Measurements from ENCODE around the gene GFM1.

The GFM1 gene

GRCh38 chr3:158727206-158728060, 83.1 kb downstream of the GFM1 start:
- Mint-ChIP-seq H3K4me1 (ENCODE audit: low read depth) (peaks cover 18% of the 10 kb centered on the region), H3K27me3 (ENCODE audit: low read depth) (no peaks in the 10 kb centered on the region), H3K9me3 (no peaks in the 10 kb centered on the region), H3K27ac (no peak overlapping the region), H3K36me3 (ENCODE audit: low read depth) (peaks cover 6% of the 10 kb centered on the region), H3K4me3 (peak overlapping the region; percentile 29)

GRCh38 chr3:158728061-158728377, 83.7 kb downstream of the GFM1 start:
- H3K9me3 Mint-ChIP-seq: no peaks in the 10 kb centered on the region
- H3K36me3 Mint-ChIP-seq (ENCODE audit: low read depth): peaks cover 3% of the 10 kb centered on the region
- no peaks in the 10 kb centered on the region for H3K27me3 Mint-ChIP-seq (ENCODE audit: low read depth)
- H3K4me1 Mint-ChIP-seq (ENCODE audit: low read depth): peaks cover 15% of the 10 kb centered on the region
- peak overlapping the region; percentile 44 for H3K4me3 Mint-ChIP-seq
- H3K27ac Mint-ChIP-seq: no peak overlapping the region

DNA sequence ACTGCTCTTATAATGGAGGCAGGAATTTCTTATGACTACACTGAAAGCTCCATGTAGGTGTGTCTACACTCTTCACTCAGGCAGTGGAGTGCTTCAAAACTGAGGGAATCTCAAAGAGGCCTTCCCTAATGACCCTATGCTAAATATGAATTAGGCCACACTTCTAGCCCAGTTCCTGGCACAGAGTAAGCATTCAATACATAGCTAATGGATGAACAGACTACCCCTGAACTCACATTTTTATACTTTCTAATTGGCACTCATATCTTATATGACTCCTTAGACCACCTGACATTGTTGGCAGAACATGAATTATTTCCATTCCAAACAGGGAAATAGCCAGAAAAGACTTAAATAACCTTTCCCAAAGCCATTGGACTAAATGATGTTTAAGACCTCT, 84.5 kb downstream of the GFM1 start:
- no peak overlapping the region for H3K4me3 Mint-ChIP-seq
- H3K27me3 Mint-ChIP-seq (ENCODE audit: low read depth): no peaks in the 10 kb centered on the region
- no peaks in the 10 kb centered on the region for H3K9me3 Mint-ChIP-seq
- H3K27ac Mint-ChIP-seq: no peak overlapping the region
- no peaks in the 10 kb centered on the region for H3K36me3 Mint-ChIP-seq (ENCODE audit: low read depth)
- peaks cover 11% of the 10 kb centered on the region for H3K4me1 Mint-ChIP-seq (ENCODE audit: low read depth)

DNA sequence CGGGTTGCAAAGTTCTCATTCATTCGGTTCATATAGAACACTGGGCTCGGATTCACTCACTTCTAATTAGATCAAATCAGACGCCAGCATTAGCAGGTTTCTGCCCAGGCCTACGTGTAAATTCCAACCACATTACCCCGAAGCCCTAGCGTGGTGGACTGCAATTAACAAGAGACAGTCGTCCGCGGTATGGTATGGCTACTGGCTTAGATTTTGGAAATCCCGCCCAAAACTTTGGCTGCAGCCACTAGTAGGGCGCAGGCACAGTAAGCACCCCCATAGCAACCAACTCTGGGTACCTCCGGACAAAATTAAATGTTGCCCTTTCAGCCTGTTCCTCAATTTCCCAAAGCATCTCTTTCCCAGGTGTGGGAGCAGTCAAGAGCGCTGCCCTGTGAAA, 87.2 kb downstream of the GFM1 start:
- Mint-ChIP-seq H3K9me3 (no peaks in the 10 kb centered on the region), H3K4me3 (peak overlapping the region; percentile 14), H3K36me3 (ENCODE audit: low read depth) (peaks cover 2% of the 10 kb centered on the region), H3K27ac (no peak overlapping the region), H3K4me1 (ENCODE audit: low read depth) (peaks cover 10% of the 10 kb centered on the region), H3K27me3 (ENCODE audit: low read depth) (no peaks in the 10 kb centered on the region)

DNA sequence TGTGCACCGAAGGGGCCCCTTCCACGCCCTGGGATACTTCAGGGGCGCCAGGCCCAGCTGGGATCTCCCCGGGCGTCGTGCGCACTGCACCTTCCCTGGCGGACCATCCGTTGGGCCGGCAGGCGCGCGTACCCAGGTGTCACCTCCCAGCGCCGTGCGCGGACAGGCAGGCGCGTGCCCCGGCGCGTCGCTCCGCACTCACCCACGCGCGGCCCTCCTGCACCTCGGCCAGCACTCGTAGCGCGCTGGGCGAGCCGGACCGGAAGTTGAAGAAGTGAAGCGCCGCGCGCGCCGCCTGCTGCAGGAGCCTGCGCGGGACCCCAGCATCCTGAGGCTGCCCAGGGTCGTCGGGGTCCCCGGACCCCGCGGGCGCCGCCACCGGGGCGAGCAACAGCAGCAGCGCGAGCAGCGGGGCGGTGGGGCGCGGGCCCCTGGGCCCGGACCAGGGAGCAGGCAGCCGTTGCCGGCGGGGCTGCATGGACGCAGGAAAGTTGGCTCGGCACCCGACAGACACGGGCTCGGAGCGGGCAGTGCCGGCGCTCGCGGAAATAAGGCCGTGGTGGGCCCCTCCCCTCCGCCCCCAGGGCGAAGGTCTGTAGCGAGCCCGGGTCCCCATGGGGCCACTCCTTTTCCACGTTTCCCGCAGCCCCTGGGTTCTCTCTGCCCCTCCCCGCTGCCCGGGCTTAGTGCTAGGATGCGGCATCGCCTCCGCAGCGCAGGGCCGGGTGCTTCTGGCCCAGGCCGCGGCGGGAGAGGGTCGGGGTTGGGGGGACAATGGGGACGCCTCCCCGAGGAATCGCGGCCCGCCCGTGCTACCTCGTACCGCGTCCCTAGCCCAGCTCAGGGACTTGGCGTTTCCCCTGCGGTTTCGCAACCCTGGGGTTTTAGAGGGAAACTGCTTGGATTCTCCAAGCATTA, 87.9 kb downstream of the GFM1 start, which contains the start of gene RARRES1:
Gene RARRES1 (minus strand): TSS at position 520 of the 918 bp plus-strand sequence. CDS start 42 bp downstream, at position 478.
- H3K4me1 Mint-ChIP-seq (ENCODE audit: low read depth): peaks cover 10% of the 10 kb centered on the region
- no peaks in the 10 kb centered on the region for H3K9me3 Mint-ChIP-seq
- peaks cover 2% of the 10 kb centered on the region for H3K36me3 Mint-ChIP-seq (ENCODE audit: low read depth)
- H3K4me3 Mint-ChIP-seq: peak within 1 kb of the TSS; percentile 14
- no peaks in the 10 kb centered on the region for H3K27me3 Mint-ChIP-seq (ENCODE audit: low read depth)
- no peak within 1 kb of the TSS for H3K27ac Mint-ChIP-seq

GRCh38 chr3:158732856-158733200, 88.5 kb downstream of the GFM1 start:
- Mint-ChIP-seq H3K27me3 (ENCODE audit: low read depth) (no peaks in the 10 kb centered on the region), H3K4me1 (ENCODE audit: low read depth) (peaks cover 6% of the 10 kb centered on the region), H3K36me3 (ENCODE audit: low read depth) (peaks cover 2% of the 10 kb centered on the region), H3K4me3 (no peak overlapping the region), H3K27ac (no peak overlapping the region), H3K9me3 (no peaks in the 10 kb centered on the region)

- Mint-ChIP-seq H3K9me3 (no peaks in the 10 kb centered on the region), H3K36me3 (ENCODE audit: low read depth) (peaks cover 2% of the 10 kb centered on the region), H3K27ac (peak overlapping the region; percentile 27), H3K4me3 (peak overlapping the region; percentile 21), H3K4me1 (ENCODE audit: low read depth) (peaks cover 2% of the 10 kb centered on the region), H3K27me3 (ENCODE audit: low read depth) (no peaks in the 10 kb centered on the region)
Measured at GRCh38 chr3:158733656-158734055, 89.3 kb downstream of the GFM1 start.

GRCh38 chr3:158735296-158736033, 91.1 kb downstream of the GFM1 start:
- H3K27me3 Mint-ChIP-seq (ENCODE audit: low read depth): no peaks in the 10 kb centered on the region
- peaks cover 2% of the 10 kb centered on the region for H3K4me1 Mint-ChIP-seq (ENCODE audit: low read depth)
- H3K4me3 Mint-ChIP-seq: no peak overlapping the region
- H3K9me3 Mint-ChIP-seq: no peaks in the 10 kb centered on the region
- no peak overlapping the region for H3K27ac Mint-ChIP-seq
- peaks cover 2% of the 10 kb centered on the region for H3K36me3 Mint-ChIP-seq (ENCODE audit: low read depth)

GRCh38 chr3:158737410-158737809, 93.1 kb downstream of the GFM1 start:
- Mint-ChIP-seq H3K36me3 (ENCODE audit: low read depth) (peaks cover 2% of the 10 kb centered on the region), H3K27ac (no peak overlapping the region), H3K4me3 (no peak overlapping the region), H3K9me3 (no peaks in the 10 kb centered on the region), H3K27me3 (ENCODE audit: low read depth) (no peaks in the 10 kb centered on the region), H3K4me1 (ENCODE audit: low read depth) (peaks cover 3% of the 10 kb centered on the region)

DNA sequence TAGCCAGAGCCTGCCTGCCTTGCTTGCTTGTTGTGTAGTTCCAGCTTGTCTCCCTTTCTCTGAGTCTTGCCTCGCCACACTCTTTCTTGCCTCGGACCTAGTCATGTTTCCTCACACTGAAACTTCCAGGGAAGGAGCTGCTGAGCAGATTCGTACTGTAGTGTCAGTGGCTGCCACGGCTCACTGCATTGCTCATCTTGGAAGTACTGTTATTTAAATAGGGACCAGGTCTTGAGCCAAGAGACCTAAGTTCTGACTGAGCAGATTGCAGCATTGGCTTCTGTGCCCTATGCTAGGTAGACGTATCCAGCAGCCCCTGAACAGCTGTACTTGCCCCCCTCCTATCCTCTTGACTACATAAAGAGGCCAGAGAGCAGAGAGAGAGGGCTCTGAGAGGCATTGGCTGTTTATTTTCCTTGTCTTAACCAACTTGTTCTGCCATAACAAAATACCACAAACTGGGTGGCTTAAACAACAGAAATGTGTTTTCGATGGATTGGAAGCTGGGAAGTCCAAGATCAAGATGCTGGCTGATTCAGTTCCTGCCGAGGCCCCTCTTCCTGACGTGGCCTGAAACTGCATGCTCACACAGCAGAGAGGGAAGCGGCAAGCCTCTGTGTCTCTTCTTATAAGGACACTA, 93.8 kb downstream of the GFM1 start:
- Mint-ChIP-seq H3K27ac (no peak overlapping the region), H3K4me3 (no peak overlapping the region), H3K9me3 (no peaks in the 10 kb centered on the region), H3K27me3 (ENCODE audit: low read depth) (no peaks in the 10 kb centered on the region), H3K36me3 (ENCODE audit: low read depth) (peaks cover 2% of the 10 kb centered on the region), H3K4me1 (ENCODE audit: low read depth) (peaks cover 3% of the 10 kb centered on the region)

GRCh38 chr3:158738653-158739052, 94.3 kb downstream of the GFM1 start:
- peaks cover 3% of the 10 kb centered on the region for H3K4me1 Mint-ChIP-seq (ENCODE audit: low read depth)
- H3K27ac Mint-ChIP-seq: no peak overlapping the region
- no peak overlapping the region for H3K4me3 Mint-ChIP-seq

GRCh38 chr3:158739078-158739477, 94.8 kb downstream of the GFM1 start:
- Mint-ChIP-seq H3K36me3 (ENCODE audit: low read depth) (peaks cover 2% of the 10 kb centered on the region), H3K4me3 (no peak overlapping the region), H3K27ac (no peak overlapping the region), H3K4me1 (ENCODE audit: low read depth) (peaks cover 3% of the 10 kb centered on the region), H3K9me3 (no peaks in the 10 kb centered on the region), H3K27me3 (ENCODE audit: low read depth) (no peaks in the 10 kb centered on the region)

More at GRCh38 chr3:158738653-158739052, 94.3 kb downstream of the GFM1 start:
- Mint-ChIP-seq H3K27me3 (ENCODE audit: low read depth) (no peaks in the 10 kb centered on the region), H3K9me3 (no peaks in the 10 kb centered on the region), H3K36me3 (ENCODE audit: low read depth) (peaks cover 2% of the 10 kb centered on the region)

- Mint-ChIP-seq H3K27me3 (ENCODE audit: low read depth) (no peaks in the 10 kb centered on the region), H3K4me3 (no peak overlapping the region), H3K9me3 (no peaks in the 10 kb centered on the region), H3K36me3 (ENCODE audit: low read depth) (peaks cover 2% of the 10 kb centered on the region), H3K27ac (no peak overlapping the region), H3K4me1 (ENCODE audit: low read depth) (peaks cover 3% of the 10 kb centered on the region)
Measured at GRCh38 chr3:158739661-158740060, 95.3 kb downstream of the GFM1 start.

Data from T-helper 1 cell treated with Interleukin-12 subunit alpha and Interleukin-12 subunit beta and Interleukin-4 antibody, amounts not matched to agents 30 μg/mL and 1 μg/mL, for 36 hours (primary cell).